H1 (cell line): ENCODE results near the gene DDX21. TPM values are rescaled to one million over a fixed set of nuclear protein-coding genes. Genes with fewer than 3 reads are reported as not detected.

Source experiments
- CTCF ChIA-PET: fragments of 300-600 bp; sonication (Branson Sonifier 250); formaldehyde crosslinking; loops from one replicate; lab custom pipeline; 2021; ENCODE audit not compliant: partially characterized antibody; lab: Charles Lee
- POLR2A ChIA-PET: fragments of 300-600 bp; sonication (Branson Sonifier 250); formaldehyde crosslinking; loops from one replicate; lab custom pipeline; 2021; ENCODE audit warnings: inconsistent platforms; ENCODE audit not compliant: partially characterized antibody; lab: Charles Lee
- DNase-seq, 2 experiments: peaks; one replicate each; pipeline versions ENCODE4 v3.0.0 to v3.0.0-alpha.2; 2010 to 2022; ENCODE audit warnings: low spot score in 2 of 2, low read depth in 1 of 2, mixed read lengths in 1 of 2
- FAIRE-seq: peaks from 2 replicates; lab custom pipeline; 2011; peaks lifted over from hg19 to GRCh38; lab: Jason Lieb, UNC
- H2AFZ ChIP-seq: 2 replicates; pipeline ENCODE4 v1.8.1; 2012; ENCODE audit warnings: low read length, inconsistent platforms
- H2AK5ac ChIP-seq: 2 replicates; pipeline ENCODE4 v1.6.1; 2013; ENCODE audit warnings: low read depth, low read length
- H2BK120ac ChIP-seq: replicated peaks from 2 replicates; pipeline ENCODE3; 2013; ENCODE audit warnings: low read depth, low read length, inconsistent platforms
- H2BK12ac ChIP-seq: 2 replicates; pipeline ENCODE4 v1.6.1; 2013; ENCODE audit warnings: low read depth, low read length
- H2BK15ac ChIP-seq: 2 replicates; pipeline ENCODE4 v1.6.1; 2013; ENCODE audit warnings: low read length
- H2BK20ac ChIP-seq: 2 replicates; pipeline ENCODE4 v1.6.1; 2013; ENCODE audit warnings: low read length
- H2BK5ac ChIP-seq: 2 replicates; pipeline ENCODE4 v1.6.1; 2013; ENCODE audit warnings: low read depth, low read length
- H3K14ac ChIP-seq: 2 replicates; pipeline ENCODE4 v1.6.1; 2013; ENCODE audit warnings: inconsistent platforms; ENCODE audit not compliant: insufficient read length
- H3K18ac ChIP-seq: 2 replicates; pipeline ENCODE4 v1.6.1; 2013; ENCODE audit warnings: low read length; ENCODE audit errors: extremely low read depth
- H3K23ac ChIP-seq: 2 replicates; pipeline ENCODE4 v1.6.1; 2013; ENCODE audit warnings: inconsistent platforms; ENCODE audit not compliant: insufficient read length
- H3K23me2 ChIP-seq: 2 replicates; pipeline ENCODE4 v1.6.1; 2013; ENCODE audit warnings: low read depth, low read length
- H3K27ac ChIP-seq: 2 replicates; pipeline ENCODE4 v1.6.1; 2011; ENCODE audit warnings: low read depth, low read length, inconsistent platforms
- H3K27me3 ChIP-seq, 4 experiments: replicated peaks in 1 of 4; 1 replicate in 1 of 4; 2 replicates in 3 of 4; pipeline versions ENCODE4 v1.6.1 to v1.8.1; 2011 to 2013; ENCODE audit warnings: low read length in 3 of 4, mild to moderate bottlenecking in 3 of 4, inconsistent platforms in 2 of 4, mixed read lengths in 2 of 4, moderate library complexity in 1 of 4; ENCODE audit not compliant: control insufficient read depth in 3 of 4, insufficient read depth in 3 of 4; ENCODE audit errors: extremely low read depth in 1 of 4
- H3K36me3 ChIP-seq, 4 experiments: 2 replicates each; pipeline versions ENCODE4 v1.6.1 to v1.8.1; 2011 to 2013; ENCODE audit warnings: mild to moderate bottlenecking in 4 of 4, low read length in 3 of 4, moderate library complexity in 2 of 4, control low read depth in 1 of 4, inconsistent platforms in 1 of 4; ENCODE audit not compliant: insufficient read depth in 4 of 4, control insufficient read depth in 2 of 4
- H3K4ac ChIP-seq: replicated peaks from 2 replicates; pipeline ENCODE3; 2013; ENCODE audit warnings: low read length, low read depth, mixed read lengths, inconsistent platforms; ENCODE audit not compliant: insufficient read length
- H3K4me1 ChIP-seq, 4 experiments: replicated peaks in 1 of 4; 1 replicate in 1 of 4; 2 replicates in 3 of 4; pipeline versions ENCODE4 v1.6.1 to v1.8.1; 2011 to 2013; ENCODE audit warnings: low read length in 3 of 4, inconsistent platforms in 2 of 4, mixed read lengths in 1 of 4; ENCODE audit not compliant: insufficient read depth in 4 of 4, control insufficient read depth in 3 of 4
- H3K4me2 ChIP-seq, 2 experiments: 2 replicates each; pipeline versions ENCODE4 v1.6.1 to v1.8.1; 2011 to 2013; ENCODE audit warnings: low read depth in 2 of 2, low read length in 2 of 2, control low read depth in 1 of 2, inconsistent platforms in 1 of 2, mild to moderate bottlenecking in 1 of 2; ENCODE audit not compliant: insufficient read depth in 1 of 2
- H3K4me3 ChIP-seq, 4 experiments: fragments of 200-600, 300-600 bp in 1 of 4; sonication (generic), shearing (Covaris generic), sonication (Bioruptor Twin) in 1 of 4; 2 replicates each; pipeline versions ENCODE4 v1.5.1 to v1.8.1; 2011 to 2016; ENCODE audit warnings: low read length in 4 of 4, low read depth in 3 of 4, control low read depth in 2 of 4, inconsistent platforms in 2 of 4, mild to moderate bottlenecking in 2 of 4, mixed read lengths in 1 of 4, moderate library complexity in 1 of 4; ENCODE audit not compliant: insufficient read depth in 2 of 4; ENCODE audit errors: extremely low read depth in 1 of 4
- H3K56ac ChIP-seq: replicated peaks from 2 replicates; pipeline ENCODE3; 2013; ENCODE audit warnings: low read depth, mild to moderate bottlenecking, mixed read lengths, low read length, inconsistent platforms; ENCODE audit not compliant: insufficient read length
- H3K79me1 ChIP-seq: 2 replicates; pipeline ENCODE4 v1.6.1; 2013; ENCODE audit warnings: low read depth, low read length, control low read depth
- H3K79me2 ChIP-seq, 2 experiments: 2 replicates each; pipeline versions ENCODE4 v1.6.1 to v1.8.1; 2012 to 2013; ENCODE audit warnings: low read length in 2 of 2, mild to moderate bottlenecking in 2 of 2, inconsistent platforms in 1 of 2; ENCODE audit not compliant: insufficient read depth in 2 of 2, control insufficient read depth in 1 of 2
- H3K9ac ChIP-seq, 4 experiments: replicated peaks in 1 of 4; 1 replicate in 1 of 4; 2 replicates in 3 of 4; pipeline versions ENCODE4 v1.6.1 to v1.8.1; 2011 to 2013; ENCODE audit warnings: low read depth in 3 of 4, low read length in 3 of 4, control low read depth in 2 of 4, mild to moderate bottlenecking in 2 of 4, moderate library complexity in 2 of 4, inconsistent platforms in 1 of 4; ENCODE audit errors: extremely low read depth in 1 of 4
- H3K9me3 ChIP-seq, 2 experiments: 2 replicates each; pipeline versions ENCODE4 v1.6.1 to v1.8.1; 2012 to 2013; ENCODE audit warnings: mild to moderate bottlenecking in 2 of 2, moderate library complexity in 2 of 2, control low read depth in 1 of 2, inconsistent platforms in 1 of 2, low read depth in 1 of 2, low read length in 1 of 2, mixed read lengths in 1 of 2; ENCODE audit not compliant: insufficient read depth in 2 of 2
- H4K20me1 ChIP-seq, 2 experiments: replicated peaks in 1 of 2; 2 replicates each; pipeline versions ENCODE3 to v1.8.1; 2011 to 2013; ENCODE audit warnings: inconsistent platforms in 2 of 2, low read length in 2 of 2, mild to moderate bottlenecking in 1 of 2; ENCODE audit not compliant: insufficient read depth in 2 of 2, control insufficient read depth in 1 of 2
- H4K5ac ChIP-seq: 2 replicates; pipeline ENCODE4 v1.6.1; 2013; ENCODE audit warnings: low read length, low read depth, mixed read lengths, inconsistent platforms; ENCODE audit not compliant: insufficient read length
- H4K8ac ChIP-seq: 2 replicates; pipeline ENCODE4 v1.8.0; 2013; ENCODE audit warnings: mild to moderate bottlenecking, moderate library complexity, low read length, inconsistent platforms; ENCODE audit not compliant: insufficient read depth; ENCODE audit errors: extremely low read depth
- H4K91ac ChIP-seq: replicated peaks from 2 replicates; pipeline ENCODE3; 2013; ENCODE audit warnings: low read length, mixed read lengths, inconsistent platforms; ENCODE audit not compliant: insufficient read length
- ASH2L ChIP-seq: fragments of 200-600, 300-600 bp; sonication (generic); IDR thresholded peaks from one replicate; pipeline ENCODE4 v1.7.1; 2017; ENCODE audit warnings: low read length
- CEBPB ChIP-seq: IDR thresholded peaks from 2 replicates; pipeline ENCODE4 v1.6.1; 2012; ENCODE audit warnings: low read depth, low read length
- E2F6 ChIP-seq: IDR thresholded peaks from 2 replicates; pipeline ENCODE4 v1.6.1; 2012; ENCODE audit warnings: inconsistent platforms
- EGR1 ChIP-seq: IDR thresholded peaks from 2 replicates; pipeline ENCODE4 v1.6.1; 2011; ENCODE audit warnings: low read depth, low read length, borderline replicate concordance
- SIN3A ChIP-seq, 2 experiments: IDR thresholded peaks in 1 of 2; conservative IDR thresholded peaks in 1 of 2; 2 replicates each; pipeline ENCODE4 v1.6.1; 2011 to 2012; ENCODE audit warnings: low read length in 2 of 2, improper control_type of control experiment in 1 of 2, low read depth in 1 of 2, mild to moderate bottlenecking in 1 of 2
- TBP ChIP-seq: IDR thresholded peaks from 2 replicates; pipeline ENCODE4 v1.6.1; 2011; ENCODE audit warnings: low read depth, low read length, improper control_type of control experiment
- WGBS, 2 experiments: shearing (Covaris generic) in 1 of 2; methylation state at CpG; one replicate each; pipeline versions ENCODE4 v1.1.6 to v1.1.7; 2013 to 2015; ENCODE audit warnings: low lambda C conversion rate in 2 of 2, mixed read lengths in 2 of 2, inconsistent platforms in 1 of 2, low coverage in 1 of 2, missing lambda C conversion rate in 1 of 2; ENCODE audit not compliant: insufficient replicate concordance in 2 of 2, insufficient coverage in 1 of 2, insufficient read length in 1 of 2; ENCODE audit errors: extremely low coverage in 1 of 2, missing lambda C conversion rate in 1 of 2; 5-methylcytosine and 5-hydroxymethylcytosine counted together
- polyA plus RNA-seq, 7 experiments: library from polyadenylated mRNA; depleted of rRNA in 3 of 7; stranded (reverse) in 5 of 7; unstranded in 2 of 7; fragments of >200 nt in 5 of 7; fragments of 200-250 nt in 2 of 7; gene quantifications; 1 replicate in 5 of 7; 2 replicates in 1 of 7; 4 replicates in 1 of 7; pipeline versions ENCODE4 v1.2.1 to v1.2.3, GENCODE V29; 2011 to 2013; ENCODE audit warnings: missing spikeins in 2 of 7, mixed read lengths in 2 of 7
- total RNA-seq: library from RNA; stranded (reverse); fragmentation: NEBNext Ultra II Directional; extraction: Animal tissue kit (Norgen Biotek cat#: 25700); gene quantifications from 2 replicates; pipeline ENCODE4 v1.2.1, GENCODE V29; 2021

DDX21 gene
- total and polyA plus RNA-seq, 2 of the 8 experiments (the other 6 are each of a cell fraction or from before 2014, with no cell fraction given): 67.0 to 195 TPM

- ChIA-PET CTCF (interaction anchor here (0.6 to 2.1 kb wide), 11 partner anchors 10 to 316 kb away, joined by 3 to 7 read pairs (median 3); no protein-coding TSS in a partner anchor), POLR2A (interaction anchor here (0.6 to 9.3 kb wide), 21 partner anchors 7 to 623 kb away, joined by 3 to 91 read pairs (median 6); partner anchors contain the start of genes CCAR1, DDX50, KIFBP and PBLD)
- Histone ChIP-seq H3K27me3 (no peaks in the 10 kb centered on the region), H3K23me2 (peaks cover 4% of the 10 kb centered on the region), H3K4me2 (peak overlapping the region; percentile 73 to 92), H3K9me3 (no peaks in the 10 kb centered on the region), H3K79me2 (peaks cover 28 to 48% of the 10 kb centered on the region in 2 experiments), H2AK5ac (no peak overlapping the region), H3K27ac (peak overlapping the region; percentile 91), H3K79me1 (peaks cover 2% of the 10 kb centered on the region; the same call in 1 of the 2 replicates), H3K14ac (no peak overlapping the region), H4K5ac (peak overlapping the region; percentile 55), H4K8ac (no peak overlapping the region; the same call in 1 of the 2 replicates), H2BK20ac (no peak overlapping the region), H2AFZ (peak overlapping the region; percentile 95), H3K9ac (peak overlapping the region; percentile 67 to 92 (median 85)), H2BK5ac (peak overlapping the region; percentile 79), H2BK12ac (no peak overlapping the region; the same call in 1 of the 2 replicates), H3K4me1 (no peaks in the 10 kb centered on the region; a peak in 3 of 7 replicates), H3K36me3 (peaks cover 4 to 16% (median 6%) of the 10 kb centered on the region in 4 experiments; a peak in 7 of 8 replicates), H4K20me1 (peaks cover 2 to 7% of the 10 kb centered on the region in 2 experiments), H3K23ac (no peak overlapping the region), H3K4me3 (peak overlapping the region; percentile 92 to 99 (median 96)), H3K18ac (peak overlapping the region; percentile 55; the same call in 1 of the 2 replicates), H3K56ac (peak overlapping the region; percentile 19), H4K91ac (no peak overlapping the region), H2BK120ac (no peak overlapping the region), H3K4ac (peak overlapping the region; percentile 81), H2BK15ac (no peak overlapping the region)
- no peak for TF ChIP-seq CEBPB
- TF ChIP-seq ASH2L: no peak
- no peak for TF ChIP-seq EGR1
- TF ChIP-seq E2F6: no peak
- TF ChIP-seq TBP: no peak
- TF ChIP-seq SIN3A (conservative IDR thresholded peaks at IDR 0.05 in 1 of 2, IDR thresholded peaks at IDR 0.05 in 1 of 2; ENCODE audit: low read depth in 1 of 2, low read length in 2 of 2): no peak
- FAIRE-seq (no peak), DNase-seq (no peak)
- WGBS, 2 experiments: 9% methylated on average over 16 of the region's 16 CpGs; no CpG with 5 or more reads in 1 of the 2 experiments
Measured at GRCh38 chr10:68955355-68955831, 577 bp upstream of the DDX21 start.
